Measurements from ENCODE around the gene BMERB1.
"Not testable (repeated sequence)": the region's sequence is repeated elsewhere in the genome, so short reads cannot be mapped to it uniquely, and the experiment has no call there.

Gene BMERB1

DNA sequence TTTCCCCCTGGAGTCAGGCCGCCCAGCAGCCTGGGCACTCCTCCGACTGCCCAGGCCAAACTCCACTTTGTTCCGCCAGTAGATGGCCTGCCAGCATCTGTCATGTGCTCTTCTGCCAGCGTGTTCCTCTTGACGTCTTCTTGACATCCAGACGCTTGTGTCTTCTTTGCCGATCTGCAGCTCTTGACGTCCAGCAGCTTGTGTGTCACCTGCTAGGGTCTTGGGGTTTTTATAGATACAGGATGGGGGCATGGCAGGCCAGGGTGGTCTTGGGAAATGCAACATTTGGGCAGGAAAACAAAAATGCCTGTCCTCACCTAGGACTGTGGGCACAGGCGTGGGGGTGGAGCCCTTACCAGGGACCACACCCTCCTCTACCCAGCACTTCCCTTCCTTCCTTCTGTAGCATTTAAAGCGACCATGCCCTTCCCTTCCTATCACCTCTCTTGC, 88.7 kb downstream of the BMERB1 start:
- no peak for DNase-seq (ENCODE audit: low read depth)

DNA sequence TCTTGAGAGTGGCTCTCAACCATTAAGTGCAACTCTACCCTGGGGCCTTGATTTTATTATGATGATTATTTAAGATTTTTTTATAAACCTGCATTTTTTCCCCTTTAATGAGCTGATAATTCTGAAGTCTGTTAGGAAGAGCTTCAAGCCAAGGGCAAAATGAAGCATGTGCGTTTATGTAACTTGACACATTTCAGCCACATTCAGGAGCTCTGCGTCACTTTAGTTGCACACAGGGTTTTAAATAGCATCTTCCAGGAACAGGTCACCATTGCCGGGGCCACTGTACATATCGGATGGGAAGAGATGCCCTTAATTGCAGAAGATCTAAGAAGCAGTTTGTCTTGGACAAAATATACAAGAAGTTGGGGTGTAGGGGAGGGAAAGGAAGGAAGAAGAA, 89.6 kb downstream of the BMERB1 start:
- DNase-seq (ENCODE audit: low read depth): no peak

DNA sequence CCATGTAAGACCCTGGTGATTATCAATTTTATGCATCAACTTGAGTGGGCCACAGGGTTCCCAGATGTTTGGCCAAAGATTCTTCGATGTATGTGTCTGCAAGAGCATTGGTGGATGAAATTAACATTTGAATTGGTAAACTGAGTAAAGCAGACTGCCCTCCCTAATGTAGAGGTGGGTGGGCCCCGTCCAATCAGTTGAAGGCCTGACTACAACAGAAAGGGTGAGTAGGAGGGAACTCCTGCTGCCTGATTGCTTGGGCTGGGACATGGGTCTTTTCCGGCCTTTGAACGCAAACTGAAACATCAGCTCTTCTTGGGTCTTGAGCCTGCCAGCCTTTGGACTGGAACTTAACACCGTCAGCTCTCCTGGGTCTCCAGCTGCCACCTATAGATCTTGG, 90.6 kb downstream of the BMERB1 start:
- DNase-seq (ENCODE audit: low read depth): no peak

DNA sequence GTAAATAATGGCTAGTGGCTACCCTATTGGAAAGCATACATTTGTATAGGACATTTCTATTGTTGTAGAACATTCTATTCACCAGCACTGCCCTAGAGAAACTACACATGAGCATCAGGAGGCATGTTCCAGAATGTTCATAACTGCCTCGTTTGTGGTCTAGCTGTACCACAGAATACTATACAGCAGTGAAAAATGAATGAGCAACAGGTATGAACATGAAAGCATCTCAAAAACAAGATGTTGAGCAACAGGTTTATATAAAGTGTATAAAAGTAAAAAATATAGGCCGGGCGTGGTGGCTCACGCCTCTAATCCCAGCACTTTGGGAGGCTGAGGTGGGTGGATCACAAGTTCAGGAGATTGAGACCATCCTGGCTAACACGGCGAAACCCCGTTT, 91.7 kb downstream of the BMERB1 start:
- DNase-seq (ENCODE audit: low read depth): no peak

DNA sequence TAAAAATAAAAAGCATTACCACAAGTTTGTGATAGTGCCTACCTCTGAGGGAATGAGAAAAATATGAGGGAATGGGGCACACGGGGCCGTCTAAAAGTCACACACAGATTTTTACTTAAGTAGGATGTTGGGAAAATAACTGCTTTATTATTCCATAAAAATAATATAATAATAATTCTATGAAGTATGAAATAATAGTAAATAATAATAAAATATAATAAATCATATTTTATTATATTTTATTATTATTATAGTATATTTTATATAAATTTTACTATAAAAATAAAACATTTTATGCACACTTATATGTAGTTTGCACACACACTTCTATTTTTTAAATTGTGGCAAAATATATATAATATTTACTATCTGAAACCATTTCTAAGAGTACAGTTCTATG, 92.3 kb downstream of the BMERB1 start:
- no peak for DNase-seq (ENCODE audit: low read depth)

DNA sequence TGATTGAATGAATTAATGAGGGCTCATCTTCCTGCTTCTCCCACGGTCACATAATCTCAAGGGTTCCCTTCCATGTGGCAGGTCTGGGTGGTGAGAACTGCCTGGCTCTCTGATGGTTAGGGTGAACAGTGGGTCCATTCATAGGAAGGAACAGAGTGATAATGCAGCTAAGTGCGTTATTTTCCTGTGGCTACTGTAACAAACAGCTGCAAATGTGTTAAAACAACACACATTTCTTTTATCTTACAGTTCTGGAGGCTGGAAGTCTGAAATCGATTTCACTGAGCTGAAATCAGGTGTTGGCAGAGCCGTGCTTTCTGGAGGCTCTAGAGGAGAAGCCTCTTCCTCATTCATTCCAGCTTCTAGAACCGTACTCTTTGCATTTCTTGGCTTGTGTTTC, 95.3 kb downstream of the BMERB1 start:
- DNase-seq (ENCODE audit: low read depth): no peak

DNA sequence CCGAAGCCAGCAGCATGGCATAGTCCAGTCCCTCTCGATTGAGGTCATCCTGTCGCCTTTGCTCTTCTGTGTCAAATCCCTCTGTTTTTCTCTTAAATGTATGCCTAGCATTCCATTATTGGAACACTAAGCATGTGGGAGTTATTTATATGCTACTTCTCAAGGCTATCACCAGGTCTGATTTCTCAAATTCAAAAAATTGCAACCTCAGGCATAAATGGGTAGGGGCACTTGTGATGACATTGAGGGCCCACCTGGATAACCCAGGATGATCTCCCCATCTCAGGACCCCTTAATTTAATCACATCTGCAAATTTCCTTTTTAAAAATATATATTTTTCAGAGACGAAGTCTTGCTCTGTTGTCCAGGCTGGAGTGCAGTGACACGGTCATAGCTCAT, 95.7 kb downstream of the BMERB1 start:
- no peak for DNase-seq (ENCODE audit: low read depth)

DNA sequence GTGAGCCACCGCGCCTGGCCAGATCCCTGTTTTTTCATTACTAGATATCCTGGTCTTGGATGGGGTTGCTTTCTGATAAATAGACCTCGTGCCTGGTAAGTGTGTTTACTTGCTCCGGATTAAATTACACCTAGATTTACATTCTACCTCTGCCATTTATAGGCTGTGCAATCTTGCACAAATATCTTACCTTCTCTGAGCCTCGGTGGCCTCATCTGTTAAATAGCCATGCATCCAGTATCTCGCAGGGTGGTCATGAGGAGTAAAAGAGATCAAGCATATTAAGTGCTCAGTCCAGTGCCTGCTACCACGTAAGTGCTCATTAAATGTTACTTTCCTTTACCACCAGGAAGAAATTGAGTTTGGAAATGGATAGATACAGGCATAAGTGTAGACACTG, 98.4 kb downstream of the BMERB1 start:
- no peak for DNase-seq (ENCODE audit: low read depth)

DNA sequence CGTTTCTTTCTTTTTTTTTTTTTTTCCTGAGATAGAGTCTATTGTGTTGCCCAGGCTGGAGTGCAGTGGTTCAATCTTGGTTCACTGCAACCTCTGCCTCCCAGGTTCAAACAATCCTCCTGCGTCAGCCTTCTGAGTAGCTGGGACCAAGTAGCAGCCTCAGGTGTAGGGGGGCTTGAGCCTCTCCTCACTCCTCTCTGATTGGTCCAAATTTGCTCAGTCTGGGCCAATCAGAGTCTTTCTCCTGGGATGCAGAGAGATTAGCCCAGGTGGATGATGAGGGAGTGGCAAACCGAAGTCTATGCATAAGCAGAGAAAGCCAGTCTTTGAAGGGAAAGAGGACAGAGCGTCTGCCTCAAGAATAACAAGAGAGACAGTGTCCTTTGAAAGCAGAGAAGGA, 99.0 kb downstream of the BMERB1 start:
- no peak for DNase-seq (ENCODE audit: low read depth)

DNA sequence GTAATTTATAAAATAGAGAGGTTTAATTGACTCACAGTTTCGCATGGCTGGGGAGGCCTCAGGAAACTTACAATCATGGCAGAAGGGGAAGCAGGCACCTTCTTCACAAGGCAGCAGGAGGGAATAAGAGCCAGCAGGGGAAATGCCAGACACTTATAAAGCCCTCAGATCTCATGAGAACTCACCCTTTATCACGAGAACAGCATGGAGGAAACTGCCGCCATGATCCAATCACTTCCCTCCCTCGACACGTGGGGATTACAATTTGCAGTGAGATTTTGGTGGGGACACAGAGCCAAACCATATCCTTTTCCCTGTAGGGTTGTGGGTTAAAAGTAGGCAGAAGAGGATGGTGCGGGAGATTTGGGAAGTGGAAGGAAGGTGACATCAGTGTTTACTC, 101.4 kb downstream of the BMERB1 start:
- no peak for DNase-seq (ENCODE audit: low read depth)

DNA sequence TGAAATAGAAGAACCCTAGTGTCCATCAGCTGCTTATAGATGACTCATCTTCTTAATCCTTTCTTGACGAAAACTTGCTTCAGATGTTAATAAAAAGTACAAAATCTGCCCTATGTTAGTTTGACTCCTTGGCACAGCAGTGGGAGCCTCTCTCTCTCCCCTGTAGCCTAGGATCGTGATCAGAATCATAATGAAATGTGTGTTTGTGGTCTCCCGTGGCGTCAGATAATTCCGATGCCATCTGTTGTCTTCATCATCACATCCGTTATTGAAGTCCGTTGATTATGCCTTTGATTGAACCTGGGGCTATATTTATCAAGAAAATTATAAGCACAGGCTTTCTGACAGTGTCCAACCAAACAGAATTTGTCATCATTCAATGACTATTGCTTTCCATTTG, 102.5 kb downstream of the BMERB1 start:
- DNase-seq (ENCODE audit: low read depth): no peak

DNA sequence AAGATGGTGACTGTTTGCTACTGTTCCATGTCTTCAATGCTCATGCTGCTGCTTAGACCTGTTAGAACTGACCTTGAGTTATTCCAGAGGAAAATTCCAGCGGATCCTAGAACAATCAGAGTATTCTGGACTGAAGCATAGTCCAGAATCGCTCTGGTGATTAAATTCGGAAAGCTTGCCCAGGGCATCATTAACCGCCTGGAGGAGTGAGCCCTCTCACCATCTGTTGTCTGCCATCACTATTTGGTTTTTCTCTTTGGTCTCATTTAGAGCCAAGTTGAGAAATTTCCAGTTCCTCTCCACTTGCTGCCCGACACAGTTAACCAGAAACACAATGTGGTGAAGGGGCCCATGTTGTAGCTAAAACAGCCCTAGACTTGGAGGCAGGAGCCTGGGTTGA, 104.1 kb downstream of the BMERB1 start:
- no peak for DNase-seq (ENCODE audit: low read depth)

DNA sequence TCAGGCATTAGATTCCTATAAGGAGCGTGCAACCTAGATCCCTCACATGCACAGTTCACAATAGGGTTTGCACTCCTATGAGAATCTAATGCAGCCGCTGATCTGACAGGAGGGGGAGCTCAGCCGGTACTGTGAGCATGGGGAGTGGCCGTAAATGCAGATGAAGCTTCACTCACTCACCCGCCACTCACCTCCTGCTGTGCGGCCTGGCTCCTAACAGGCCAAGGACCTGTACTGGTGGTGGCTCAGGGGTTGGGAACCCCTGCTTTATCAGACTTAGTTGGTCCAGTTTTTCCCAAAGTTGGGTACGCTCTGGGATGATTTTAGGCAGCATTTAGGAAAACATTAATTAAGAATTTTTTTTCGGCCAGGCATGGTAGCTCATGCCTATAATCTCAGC, 104.8 kb downstream of the BMERB1 start:
- DNase-seq (ENCODE audit: low read depth): no peak

DNA sequence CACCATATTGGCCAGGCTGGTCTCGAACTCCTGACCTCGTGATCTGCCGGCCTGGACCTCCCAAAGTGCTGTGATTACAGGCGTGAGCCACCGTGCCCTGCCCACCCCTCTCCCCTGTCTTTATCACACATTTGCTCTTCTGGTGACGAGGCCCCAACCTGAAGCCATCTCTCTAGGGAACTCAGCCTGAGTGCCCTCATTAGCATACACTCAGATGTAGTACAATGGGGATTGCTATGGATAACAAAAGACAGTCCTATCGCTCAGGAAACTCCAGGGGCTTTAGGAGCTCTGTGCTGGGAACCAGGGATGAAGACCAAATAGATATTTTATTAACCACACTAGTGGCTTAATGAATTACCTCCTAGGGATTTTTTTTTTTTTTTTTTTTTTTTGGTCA, 107.9 kb downstream of the BMERB1 start:
- no peak for DNase-seq (ENCODE audit: low read depth)

DNA sequence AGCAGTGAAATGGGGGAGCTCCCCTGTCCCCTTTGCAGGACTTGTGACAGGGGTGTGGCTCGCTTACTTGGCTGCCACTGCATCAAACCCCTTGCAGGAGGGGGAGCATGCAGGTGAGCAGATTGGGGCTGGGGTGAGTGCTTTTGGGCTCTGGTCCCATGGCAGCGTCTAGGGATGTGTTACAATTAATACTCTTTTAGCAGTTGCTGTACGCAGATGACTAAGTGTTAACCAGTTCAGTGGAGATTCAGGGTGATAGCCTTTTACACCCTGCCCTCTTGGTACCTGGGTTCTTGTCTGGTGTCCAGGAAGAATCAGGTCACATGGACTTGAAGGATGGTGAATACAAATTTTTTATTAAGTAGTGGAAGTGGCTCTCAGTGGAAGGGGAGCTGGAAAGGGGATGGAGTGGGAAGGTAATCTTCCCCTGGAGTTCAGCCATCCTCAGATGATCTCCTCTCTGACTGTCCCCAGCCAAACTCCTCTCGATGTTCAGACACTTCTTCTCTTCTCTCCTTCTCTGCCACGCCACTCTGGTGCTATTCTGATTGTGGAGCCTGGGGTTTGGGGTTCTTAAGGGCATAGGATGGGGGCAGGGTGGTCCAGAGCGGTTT, 108.5 kb downstream of the BMERB1 start:
- no peak for DNase-seq (ENCODE audit: low read depth)

DNA sequence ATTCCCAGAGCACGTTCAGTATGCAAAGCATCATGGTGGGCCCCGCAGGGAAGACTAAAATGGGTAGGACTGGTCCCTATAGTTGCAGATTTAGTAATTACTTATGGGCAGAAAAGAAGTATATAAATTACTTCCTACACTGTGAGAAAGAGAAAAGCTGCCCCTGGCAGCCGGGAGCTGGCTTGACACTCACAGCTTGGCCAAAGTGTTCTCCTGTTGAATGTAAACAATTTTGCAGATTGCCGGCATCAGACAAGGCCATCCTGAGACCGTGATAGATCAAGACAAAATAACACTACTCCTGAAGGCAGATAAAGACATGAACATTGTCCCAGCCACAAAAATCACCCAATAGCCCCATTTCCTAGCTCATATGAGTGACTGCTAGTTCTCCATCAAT, 110.0 kb downstream of the BMERB1 start:
- no peak for DNase-seq (ENCODE audit: low read depth)

DNA sequence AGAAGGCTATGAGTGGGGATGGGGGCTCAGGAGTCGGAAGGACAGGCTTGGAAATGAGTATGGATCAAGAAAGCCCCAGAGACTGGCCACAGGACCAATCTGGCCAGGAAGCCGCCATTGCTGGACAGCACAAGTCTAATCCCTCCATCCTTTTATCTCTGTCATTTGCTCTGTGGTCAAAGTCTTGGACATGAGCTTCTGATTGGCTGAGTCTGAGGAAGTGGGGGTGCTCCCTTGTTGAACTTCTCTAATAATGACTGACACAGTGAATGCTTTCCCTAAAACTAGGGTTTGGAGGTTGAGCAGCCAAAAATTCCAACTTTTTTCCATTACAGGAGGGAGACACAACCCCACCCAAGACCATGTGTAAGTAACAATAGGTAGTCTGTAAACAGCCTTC, 111.2 kb downstream of the BMERB1 start:
- no peak for DNase-seq (ENCODE audit: low read depth)

DNA sequence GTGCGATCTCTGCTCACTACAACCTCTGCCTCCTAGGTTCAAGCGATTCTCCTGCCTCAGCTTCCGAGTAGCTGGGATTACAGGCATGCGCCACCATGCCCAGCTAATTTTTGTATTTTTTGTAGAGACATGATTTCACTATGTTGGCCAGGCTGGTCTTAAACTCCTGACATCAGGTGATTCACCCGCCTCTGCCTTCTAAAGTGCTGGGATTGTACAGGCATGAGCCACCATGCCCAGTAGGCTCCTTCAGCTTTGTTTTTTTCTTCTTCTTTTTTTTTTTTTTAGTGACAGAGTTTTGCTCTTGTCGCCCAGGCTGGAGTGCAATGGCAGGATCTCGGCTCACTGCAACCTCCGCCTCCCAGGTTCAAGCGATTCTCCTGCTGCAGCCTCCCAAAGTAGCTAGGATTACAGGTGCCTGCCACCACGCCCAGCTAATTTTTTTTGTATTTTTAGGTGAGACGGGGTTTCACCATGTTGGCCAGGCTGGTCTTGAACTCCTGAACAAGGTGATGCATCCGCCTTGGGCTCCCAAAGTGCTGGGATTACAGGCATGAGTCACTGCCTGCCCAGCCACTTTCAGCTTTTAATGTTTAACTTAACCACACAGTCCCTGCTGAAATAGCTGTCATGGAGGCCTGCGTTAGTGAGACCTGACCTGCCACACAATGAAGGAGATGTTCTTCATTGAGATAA, 112.8 kb downstream of the BMERB1 start:
- DNase-seq (ENCODE audit: low read depth): not testable (repeated sequence)

DNA sequence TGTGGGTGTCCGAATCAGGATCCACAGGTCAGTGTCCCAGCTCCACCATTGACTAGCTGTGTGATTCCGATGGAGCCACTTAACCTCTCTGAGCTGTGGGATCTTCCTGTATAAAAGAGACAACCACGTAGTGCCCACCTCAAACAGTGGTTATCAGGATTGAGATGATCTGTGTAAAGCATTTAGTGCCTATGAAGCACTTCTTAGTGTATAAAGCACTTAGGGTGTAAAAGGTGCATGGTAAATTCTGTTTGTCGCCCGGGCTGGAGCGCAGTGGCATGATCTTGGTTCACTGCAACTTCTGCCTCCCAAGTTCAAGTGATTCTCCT, 113.3 kb downstream of the BMERB1 start:
- no peak for DNase-seq (ENCODE audit: low read depth)

DNA sequence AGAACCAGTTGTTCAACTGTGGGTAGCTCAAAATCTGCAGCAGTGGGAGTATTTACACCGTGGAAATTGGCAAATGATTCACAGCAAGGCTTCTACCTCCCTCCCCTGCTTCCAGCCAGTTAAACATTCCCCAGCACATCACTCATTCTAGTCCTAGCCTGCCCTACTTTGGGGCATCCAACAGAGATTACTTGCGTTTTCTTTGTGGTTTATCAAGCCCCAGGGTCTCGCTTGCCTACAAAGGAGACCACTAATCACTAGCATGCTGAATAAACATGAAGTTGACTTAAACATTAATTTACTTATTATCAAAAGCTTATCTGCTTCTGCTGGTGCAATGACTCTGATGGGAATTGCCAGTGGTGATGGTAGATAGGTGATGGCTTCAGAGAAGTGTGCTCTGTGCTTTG, 114.1 kb downstream of the BMERB1 start:
- no peak for DNase-seq (ENCODE audit: low read depth)

DNA sequence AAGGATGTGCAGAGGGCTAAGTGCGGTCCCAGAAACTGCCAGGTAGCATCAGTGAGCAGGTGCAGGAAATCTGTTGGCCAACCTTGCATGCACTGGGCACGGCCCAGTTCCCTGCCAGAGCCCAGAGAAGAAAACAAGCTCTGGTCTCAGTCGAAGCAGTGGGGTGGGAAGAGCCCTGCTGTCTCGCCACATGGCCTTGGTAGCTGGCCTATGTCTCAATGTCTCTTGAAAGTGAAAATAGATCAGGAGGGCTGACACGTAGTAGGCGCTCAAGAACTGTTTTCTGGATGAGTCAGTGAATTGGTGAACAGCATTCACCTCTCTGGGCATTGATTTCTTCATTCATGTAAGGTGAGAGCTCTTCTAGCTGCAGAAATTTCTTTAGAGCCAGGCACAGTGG, 118.1 kb downstream of the BMERB1 start:
- DNase-seq (ENCODE audit: low read depth): no peak

DNA sequence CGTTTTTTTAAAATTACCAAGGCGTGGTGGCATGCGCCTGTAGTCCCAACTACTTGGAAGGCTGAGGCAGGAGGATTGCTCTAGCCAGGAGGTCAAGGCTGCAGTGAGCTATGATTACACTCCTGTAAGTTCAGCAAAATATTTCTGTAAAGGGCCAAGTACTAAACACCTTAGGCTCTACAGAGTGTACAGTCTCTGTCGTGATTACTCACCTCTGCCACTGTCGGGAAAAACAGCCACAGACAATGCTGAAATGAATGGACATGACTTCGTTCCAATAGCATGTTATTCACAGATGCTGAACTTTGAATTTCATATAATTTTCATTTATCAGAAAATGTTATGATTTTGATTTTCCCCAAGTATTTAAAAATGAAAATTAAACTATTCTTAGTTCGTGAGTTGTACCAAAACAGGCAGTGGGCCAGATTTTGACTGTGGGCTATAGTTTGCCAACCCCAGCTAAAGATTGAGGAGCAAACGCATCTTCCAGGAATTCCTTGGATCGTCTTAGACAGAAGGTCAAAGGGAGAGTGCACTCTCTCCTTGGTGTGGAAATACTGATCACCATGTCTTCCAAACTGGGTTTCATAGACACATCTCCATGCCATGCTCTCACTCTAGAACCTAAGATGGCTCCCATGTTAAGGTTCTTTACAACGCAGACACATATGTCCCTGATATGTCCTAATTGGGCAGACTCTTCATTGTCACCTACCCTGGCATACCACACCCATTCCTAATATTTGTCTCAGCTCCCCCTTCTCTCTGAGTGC, 119.1 kb downstream of the BMERB1 start:
- DNase-seq (ENCODE audit: low read depth): no peak

DNA sequence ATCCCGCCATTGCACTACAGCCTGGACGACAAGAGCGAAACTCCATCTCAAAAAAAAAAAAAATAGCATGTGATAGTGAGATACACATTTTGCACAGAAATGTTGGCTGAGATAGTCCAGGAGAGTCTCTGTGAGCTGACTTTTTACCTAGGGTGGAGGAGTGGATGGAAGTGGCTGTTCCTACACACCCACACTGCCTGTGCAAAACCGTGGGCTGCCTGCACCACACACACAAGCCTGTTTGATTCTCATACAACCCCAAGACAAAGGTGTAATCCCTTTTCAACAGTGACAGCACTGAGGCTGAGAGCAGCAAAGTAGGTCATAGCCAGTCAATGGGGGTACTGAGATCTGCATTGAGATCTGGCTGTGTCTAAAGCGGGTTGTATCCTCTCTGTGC, 121.7 kb downstream of the BMERB1 start:
- no peak for DNase-seq (ENCODE audit: low read depth)

DNA sequence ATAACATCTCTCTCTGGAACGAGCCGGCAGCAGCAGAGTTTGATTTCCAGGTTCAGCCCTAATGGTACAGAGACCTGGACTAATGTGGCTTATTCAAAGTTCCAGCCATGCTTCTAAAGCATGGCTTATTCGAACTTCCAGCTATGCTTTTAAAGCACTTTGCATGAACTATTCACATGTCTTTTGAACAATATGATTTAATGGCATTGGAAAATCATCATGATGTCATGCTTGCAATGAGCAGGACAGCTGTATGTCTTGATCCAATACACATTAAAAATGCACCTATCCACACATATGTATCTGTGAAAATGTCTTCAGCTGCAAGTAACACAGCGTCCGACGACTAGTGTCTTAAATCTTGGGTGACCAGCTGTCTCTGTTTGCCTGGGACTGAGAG, 122.9 kb downstream of the BMERB1 start:
- DNase-seq (ENCODE audit: low read depth): no peak
